NCI-H345 treated with DMSO at 0.1 percent for 48 hours (cell line): ENCODE data around the gene PTGER2.

ENCODE experiments used
- DNase-seq: peaks from one replicate; lab custom pipeline; 2025; ENCODE audit not compliant: unreplicated experiment; lab: John Stamatoyannopoulos, UW

Gene PTGER2

DNA sequence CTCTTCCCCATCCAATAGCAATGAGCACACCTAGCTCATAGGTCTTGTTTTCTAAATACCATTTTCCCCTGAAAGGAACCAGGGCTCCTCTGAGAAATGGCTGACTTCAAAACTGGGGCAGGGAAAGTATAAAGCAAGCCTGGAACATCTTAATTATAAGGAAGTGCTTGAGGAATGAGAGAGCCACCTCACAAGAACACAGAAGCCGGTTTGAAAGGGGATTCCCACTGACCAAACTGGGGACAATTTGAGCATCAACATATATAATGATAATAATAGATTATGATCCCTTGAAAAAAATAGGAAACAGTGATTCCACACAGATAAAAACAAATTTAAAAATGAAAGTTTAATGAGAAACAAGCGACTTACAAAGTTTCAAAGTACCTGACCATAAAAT lies 22.1 kb downstream of the PTGER2 start:
- no peak for DNase-seq

- no peak for DNase-seq
These were observed 24.1 kb downstream of the PTGER2 start for GRCh38 chr14:52338051-52338681.

GRCh38 chr14:52339262-52339661 lies 25.1 kb downstream of the PTGER2 start:
- no peak for DNase-seq

- no peak for DNase-seq
These were observed 28.9 kb downstream of the PTGER2 start for GRCh38 chr14:52342849-52343596.

GRCh38 chr14:52346778-52347177 lies 32.7 kb downstream of the PTGER2 start:
- no peak for DNase-seq

DNA sequence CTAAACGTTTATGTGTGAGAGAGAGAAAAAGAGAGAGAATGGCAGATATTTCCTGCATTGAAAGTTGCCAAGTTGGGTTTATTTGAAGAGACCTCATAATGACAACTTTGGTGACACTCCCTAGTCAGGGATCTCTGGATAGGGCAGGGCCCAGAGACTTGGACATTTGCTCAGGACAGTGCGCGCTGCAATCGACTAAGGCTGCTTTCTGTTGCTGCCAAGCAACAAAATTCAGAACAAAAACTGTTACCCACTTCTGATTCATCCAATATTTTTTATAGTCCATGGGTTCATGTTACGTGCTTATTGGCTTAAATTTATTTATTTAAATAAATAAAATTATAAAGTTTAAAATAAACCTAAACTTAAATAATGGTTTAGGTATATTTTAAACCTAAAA lies 34.2 kb downstream of the PTGER2 start:
- DNase-seq = no peak

- DNase-seq = no peak
These were observed 34.7 kb downstream of the PTGER2 start for GRCh38 chr14:52348776-52349175.

DNA sequence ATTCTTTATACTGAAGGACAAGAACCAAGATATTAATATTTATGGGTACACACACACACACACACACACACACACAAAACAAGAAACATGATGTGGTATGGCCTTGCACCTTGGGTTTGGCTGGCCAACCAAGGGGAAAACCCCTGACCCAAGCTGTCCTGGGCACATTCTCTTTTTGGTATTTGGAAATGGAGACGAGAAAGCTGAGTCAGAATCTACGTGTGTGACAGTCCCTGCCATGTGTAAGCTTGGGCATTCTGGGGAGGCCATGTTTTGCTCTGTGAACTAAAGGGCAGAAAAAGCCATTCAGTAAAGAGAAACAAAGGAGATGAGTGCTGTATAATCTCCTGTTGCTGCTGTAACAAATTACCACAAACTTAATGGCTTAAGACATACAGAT lies 35.6 kb downstream of the PTGER2 start:
- DNase-seq = no peak

GRCh38 chr14:52350445-52350844 lies 36.3 kb downstream of the PTGER2 start:
- no peak for DNase-seq

DNA sequence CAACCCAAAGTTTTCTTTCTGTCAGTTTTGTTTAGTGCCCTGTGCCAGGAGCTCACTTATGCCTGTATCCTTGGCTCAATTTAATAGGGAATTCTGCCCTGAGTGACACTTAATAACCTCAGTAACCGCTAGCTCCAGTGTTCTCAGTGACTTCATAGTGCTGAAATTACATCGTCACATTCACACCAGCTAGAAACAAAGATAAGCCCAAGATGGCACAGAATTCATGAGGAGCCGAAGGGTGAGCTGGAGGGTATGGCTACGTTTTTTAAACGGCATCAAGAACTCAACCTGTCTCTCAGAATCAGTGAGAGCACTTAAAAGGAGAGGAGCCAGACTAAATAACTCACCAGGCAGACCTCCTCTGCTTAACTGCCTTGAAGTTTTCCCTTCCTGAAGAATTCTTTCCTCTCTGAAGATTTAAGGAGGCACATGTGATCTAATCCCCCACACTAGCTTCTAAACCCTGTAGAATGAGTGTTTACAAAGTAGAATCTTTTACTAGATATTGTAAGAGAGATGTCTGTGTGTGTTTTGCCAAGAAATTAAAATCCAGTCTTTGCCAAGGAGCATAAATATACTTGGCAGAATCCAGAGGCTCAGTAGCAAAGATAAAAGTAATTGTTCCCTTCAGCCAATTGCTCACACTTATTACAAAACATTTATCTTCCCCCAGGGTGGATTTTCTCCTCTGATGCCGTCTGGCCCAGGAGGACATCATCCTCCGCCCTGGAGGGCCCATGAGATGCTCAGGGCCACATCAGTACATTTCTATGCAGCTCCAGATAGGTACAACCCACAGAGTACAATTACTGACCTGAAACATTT lies 37.3 kb downstream of the PTGER2 start:
- no peak for DNase-seq

DNA sequence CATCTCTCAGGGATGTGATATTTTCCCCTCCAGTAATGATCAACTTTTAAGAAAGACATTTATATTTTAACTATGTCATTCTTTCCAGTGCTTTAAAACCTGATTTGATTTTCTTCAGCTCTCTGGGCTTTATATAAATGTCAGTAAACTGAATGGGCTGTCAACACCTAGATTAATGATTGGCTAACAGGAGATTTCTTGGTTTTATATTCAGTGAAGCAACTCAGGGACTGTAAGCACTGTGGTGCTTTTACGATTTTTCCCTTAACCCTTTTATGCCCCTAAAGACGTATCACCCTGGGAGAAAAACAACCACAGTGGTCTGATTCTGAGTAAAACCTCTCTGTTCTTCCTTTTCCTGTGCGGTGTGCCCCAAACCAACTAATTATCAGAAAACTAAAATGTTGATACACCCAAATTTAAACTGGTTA lies 38.0 kb downstream of the PTGER2 start:
- no peak for DNase-seq

DNA sequence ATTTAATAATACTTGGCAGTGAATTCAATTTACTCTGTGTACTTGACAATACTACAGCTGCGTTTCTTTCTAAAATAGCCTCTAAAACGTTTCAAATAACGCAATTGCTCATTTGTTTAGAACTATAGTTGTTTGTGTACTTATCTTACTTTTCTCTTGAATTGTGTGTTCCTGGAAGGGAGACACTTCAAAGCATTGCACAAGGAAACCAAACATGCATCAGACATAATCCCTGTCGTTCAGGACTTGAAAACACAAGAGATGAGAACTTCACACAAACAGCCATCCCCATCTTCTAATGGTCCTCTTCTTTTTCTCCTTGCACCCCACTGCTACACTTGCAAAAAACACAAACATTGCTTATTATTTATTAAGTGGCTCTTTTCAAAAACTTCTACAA lies 38.5 kb downstream of the PTGER2 start:
- no peak for DNase-seq

GRCh38 chr14:52354242-52354641 lies 40.1 kb downstream of the PTGER2 start:
- no peak for DNase-seq

- DNase-seq = no peak
These were observed 40.9 kb downstream of the PTGER2 start for GRCh38 chr14:52355016-52355431.

- no peak for DNase-seq
These were observed 41.4 kb downstream of the PTGER2 start for GRCh38 chr14:52355526-52355925.

GRCh38 chr14:52356025-52356424 lies 41.9 kb downstream of the PTGER2 start:
- peak; percentile 41 for DNase-seq

- DNase-seq = no peak
These were observed 46.7 kb downstream of the PTGER2 start for GRCh38 chr14:52360831-52361230.

DNA sequence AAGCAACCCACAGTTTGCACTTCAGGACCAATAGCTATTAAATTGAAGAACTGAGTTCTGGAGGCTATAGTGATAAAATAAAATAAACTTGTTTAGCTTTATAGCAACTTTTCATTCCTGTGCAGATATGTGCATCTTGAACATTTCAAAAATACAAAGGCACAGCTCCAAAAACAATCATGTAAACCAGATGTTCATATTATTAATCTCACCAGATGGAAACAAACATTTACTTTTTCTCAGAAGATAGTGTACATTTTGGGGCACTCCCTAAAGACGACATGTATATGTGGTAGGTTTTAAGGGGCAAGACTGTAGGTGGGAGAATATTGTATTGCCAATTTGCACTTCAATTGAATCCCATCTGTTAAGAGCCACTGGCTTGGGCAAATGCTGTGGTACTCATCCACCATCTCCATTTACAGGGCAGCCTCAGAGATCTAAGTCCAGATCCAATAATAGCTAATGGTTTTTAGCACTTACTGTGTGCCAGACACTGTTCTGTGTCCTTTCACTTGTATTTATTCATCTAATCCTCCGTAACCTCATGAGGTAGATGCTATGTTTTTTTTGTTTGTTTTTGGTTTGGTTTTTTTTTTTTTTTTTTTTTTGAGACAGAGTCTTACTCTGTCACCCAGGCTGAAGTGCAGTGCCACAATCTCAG lies 49.1 kb downstream of the PTGER2 start:
- DNase-seq = no peak

DNA sequence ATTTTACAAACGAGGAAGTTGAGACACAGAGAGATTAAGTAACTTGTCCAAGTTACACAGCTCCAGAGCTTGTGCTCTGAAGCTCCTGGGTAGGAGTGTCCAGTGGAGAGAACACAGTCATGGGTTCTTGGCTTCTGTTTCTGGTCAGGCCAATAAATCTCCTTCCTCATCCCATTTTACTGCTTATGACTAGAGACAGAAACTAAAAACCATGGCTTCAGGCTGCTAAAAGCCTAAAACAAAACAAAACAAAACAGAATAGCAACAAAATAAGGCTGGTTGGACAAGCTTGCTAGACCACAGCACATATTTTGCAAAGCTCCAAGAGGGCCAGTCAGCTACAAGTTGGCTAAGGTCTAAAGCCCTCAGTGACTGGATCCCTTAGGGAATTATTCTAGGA lies 49.8 kb downstream of the PTGER2 start:
- no peak for DNase-seq

- no peak for DNase-seq
These were observed 51.0 kb downstream of the PTGER2 start for GRCh38 chr14:52365071-52365470.

- DNase-seq = no peak
These were observed 52.7 kb downstream of the PTGER2 start for GRCh38 chr14:52366796-52367315.
